Astrocyte (in vitro differentiated cells and primary cell): ENCODE results near the gene PREX1. TPM values are rescaled to one million over a fixed set of nuclear protein-coding genes. Genes with fewer than 3 reads are reported as not detected.

Source experiments
- DNase-seq: peaks from one replicate; pipeline ENCODE4 v3.0.0-alpha.2; 2010; ENCODE audit warnings: low read depth
- FAIRE-seq: peaks from 2 replicates; lab custom pipeline; 2011; peaks lifted over from hg19 to GRCh38; lab: Jason Lieb, UNC
- H2AFZ ChIP-seq: 2 replicates; pipeline ENCODE4 v1.6.0; 2012; ENCODE audit warnings: low read depth, low read length, inconsistent platforms
- H3K27ac ChIP-seq: 2 replicates; pipeline ENCODE4 v1.5.1; 2011; ENCODE audit warnings: low read depth, low read length, inconsistent platforms
- H3K27me3 ChIP-seq: 2 replicates; pipeline ENCODE4 v1.6.0; 2011; ENCODE audit warnings: low read length, inconsistent platforms; ENCODE audit not compliant: insufficient read depth
- H3K36me3 ChIP-seq: 2 replicates; pipeline ENCODE4 v1.5.1; 2011; ENCODE audit warnings: low read length, inconsistent platforms; ENCODE audit not compliant: insufficient read depth
- H3K4me1 ChIP-seq: 2 replicates; pipeline ENCODE4 v1.5.1; 2011; ENCODE audit warnings: low read length, inconsistent platforms; ENCODE audit not compliant: insufficient read depth
- H3K4me2 ChIP-seq: 2 replicates; pipeline ENCODE4 v1.6.0; 2012; ENCODE audit warnings: low read length, inconsistent platforms
- H3K4me3 ChIP-seq: 2 replicates; pipeline ENCODE4 v1.5.1; 2011; ENCODE audit warnings: low read depth, mild to moderate bottlenecking, low read length, inconsistent platforms; ENCODE audit not compliant: insufficient read depth
- H3K79me2 ChIP-seq: 2 replicates; pipeline ENCODE4 v1.6.0; 2012; ENCODE audit warnings: mild to moderate bottlenecking, low read length, inconsistent platforms; ENCODE audit not compliant: insufficient read depth
- H3K9ac ChIP-seq: 2 replicates; pipeline ENCODE4 v1.6.0; 2012; ENCODE audit warnings: mild to moderate bottlenecking, low read length, inconsistent platforms
- H3K9me3 ChIP-seq: 2 replicates; pipeline ENCODE4 v1.5.1; 2012; ENCODE audit warnings: low read depth, mild to moderate bottlenecking, low read length, inconsistent platforms; ENCODE audit not compliant: insufficient read depth
- H4K20me1 ChIP-seq: 2 replicates; pipeline ENCODE4 v1.6.0; 2012; ENCODE audit warnings: low read length, inconsistent platforms; ENCODE audit not compliant: insufficient read depth
- H3K27ac Mint-ChIP-seq: one replicate; pipeline ENCODE4 v1.8.0; 2021; ENCODE audit warnings: mild to moderate bottlenecking, mixed read lengths; ENCODE audit not compliant: unreplicated experiment
- H3K27me3 Mint-ChIP-seq: one replicate; pipeline ENCODE4 v1.8.0; 2021; ENCODE audit warnings: low read depth, mixed read lengths; ENCODE audit not compliant: unreplicated experiment
- H3K36me3 Mint-ChIP-seq: one replicate; pipeline ENCODE4 v1.8.0; 2021; ENCODE audit warnings: low read depth, mixed read lengths; ENCODE audit not compliant: unreplicated experiment
- H3K4me1 Mint-ChIP-seq: one replicate; pipeline ENCODE4 v1.8.0; 2021; ENCODE audit warnings: low read depth, mixed read lengths; ENCODE audit not compliant: unreplicated experiment
- H3K4me3 Mint-ChIP-seq: one replicate; pipeline ENCODE4 v1.8.0; 2021; ENCODE audit warnings: mild to moderate bottlenecking, moderate library complexity, mixed read lengths; ENCODE audit not compliant: unreplicated experiment
- H3K9me3 Mint-ChIP-seq: one replicate; pipeline ENCODE4 v1.8.0; 2021; ENCODE audit warnings: mild to moderate bottlenecking, mixed read lengths; ENCODE audit not compliant: unreplicated experiment
- EZH2 ChIP-seq: IDR thresholded peaks from 2 replicates; pipeline ENCODE4 v1.6.1; 2012; ENCODE audit warnings: mild to moderate bottlenecking, low read length, inconsistent platforms; ENCODE audit not compliant: insufficient read depth
- total RNA-seq: library from RNA; stranded (reverse); gene quantifications from 2 replicates; pipeline ENCODE4 v1.2.1, GENCODE V29; 2021
- TF ChIP-seq, protein P1 (sequence below): IDR thresholded peaks from 2 replicates; pipeline ENCODE4 v1.5.1; 2011; ENCODE audit warnings: low read depth, mild to moderate bottlenecking, inconsistent platforms, low read length, moderate library complexity; ENCODE audit not compliant: insufficient read depth

PREX1 gene
- total RNA-seq, 1 donor from 2014 or later = 3.5 TPM

- DNase-seq = no peak
- no peak for FAIRE-seq
- no peak overlapping the region for H2AFZ ChIP-seq
- no peak for TF ChIP-seq EZH2
- TF ChIP-seq, protein P1, sequence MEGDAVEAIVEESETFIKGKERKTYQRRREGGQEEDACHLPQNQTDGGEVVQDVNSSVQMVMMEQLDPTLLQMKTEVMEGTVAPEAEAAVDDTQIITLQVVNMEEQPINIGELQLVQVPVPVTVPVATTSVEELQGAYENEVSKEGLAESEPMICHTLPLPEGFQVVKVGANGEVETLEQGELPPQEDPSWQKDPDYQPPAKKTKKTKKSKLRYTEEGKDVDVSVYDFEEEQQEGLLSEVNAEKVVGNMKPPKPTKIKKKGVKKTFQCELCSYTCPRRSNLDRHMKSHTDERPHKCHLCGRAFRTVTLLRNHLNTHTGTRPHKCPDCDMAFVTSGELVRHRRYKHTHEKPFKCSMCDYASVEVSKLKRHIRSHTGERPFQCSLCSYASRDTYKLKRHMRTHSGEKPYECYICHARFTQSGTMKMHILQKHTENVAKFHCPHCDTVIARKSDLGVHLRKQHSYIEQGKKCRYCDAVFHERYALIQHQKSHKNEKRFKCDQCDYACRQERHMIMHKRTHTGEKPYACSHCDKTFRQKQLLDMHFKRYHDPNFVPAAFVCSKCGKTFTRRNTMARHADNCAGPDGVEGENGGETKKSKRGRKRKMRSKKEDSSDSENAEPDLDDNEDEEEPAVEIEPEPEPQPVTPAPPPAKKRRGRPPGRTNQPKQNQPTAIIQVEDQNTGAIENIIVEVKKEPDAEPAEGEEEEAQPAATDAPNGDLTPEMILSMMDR = no peak
- H3K79me2 ChIP-seq = no peaks in the 10 kb centered on the region
- H3K9ac ChIP-seq = no peak overlapping the region
- H3K4me3 ChIP-seq = no peak overlapping the region
- no peak overlapping the region for H3K27ac ChIP-seq
- Mint-ChIP-seq H3K4me3 (no peak overlapping the region), H3K36me3 (peaks cover 2% of the 10 kb centered on the region), H3K27ac (no peak overlapping the region), H3K4me1 (no peaks in the 10 kb centered on the region), H3K27me3 (peaks cover 4% of the 10 kb centered on the region), H3K9me3 (no peaks in the 10 kb centered on the region)
- H4K20me1 ChIP-seq = peaks cover 17% of the 10 kb centered on the region
- no peak overlapping the region for H3K4me2 ChIP-seq
- no peaks in the 10 kb centered on the region for H3K9me3 ChIP-seq
- peaks cover 8% of the 10 kb centered on the region for H3K4me1 ChIP-seq
- H3K36me3 ChIP-seq = no peaks in the 10 kb centered on the region
- H3K27me3 ChIP-seq = no peaks in the 10 kb centered on the region
These were observed 8.7 kb downstream of the PREX1 start for GRCh38 chr20:48819089-48819488.

- Histone ChIP-seq H3K9ac (no peak overlapping the region), H3K36me3 (no peaks in the 10 kb centered on the region), H3K4me3 (no peak overlapping the region), H4K20me1 (peaks cover 17% of the 10 kb centered on the region), H3K4me2 (no peak overlapping the region), H3K79me2 (no peaks in the 10 kb centered on the region), H2AFZ (no peak overlapping the region), H3K27ac (no peak overlapping the region), H3K9me3 (no peaks in the 10 kb centered on the region), H3K27me3 (no peaks in the 10 kb centered on the region), H3K4me1 (peaks cover 4% of the 10 kb centered on the region)
- no peaks in the 10 kb centered on the region for H3K4me1 Mint-ChIP-seq
- H3K27ac Mint-ChIP-seq = no peak overlapping the region
- peaks cover 4% of the 10 kb centered on the region for H3K27me3 Mint-ChIP-seq
- peaks cover 2% of the 10 kb centered on the region for H3K36me3 Mint-ChIP-seq
- no peak for FAIRE-seq
- DNase-seq = no peak
- H3K4me3 Mint-ChIP-seq = no peak overlapping the region
- H3K9me3 Mint-ChIP-seq = no peaks in the 10 kb centered on the region
- TF ChIP-seq, protein P1 = no peak
- TF ChIP-seq EZH2 = no peak
These were observed 9.3 kb downstream of the PREX1 start for GRCh38 chr20:48818481-48818987.

DNA sequence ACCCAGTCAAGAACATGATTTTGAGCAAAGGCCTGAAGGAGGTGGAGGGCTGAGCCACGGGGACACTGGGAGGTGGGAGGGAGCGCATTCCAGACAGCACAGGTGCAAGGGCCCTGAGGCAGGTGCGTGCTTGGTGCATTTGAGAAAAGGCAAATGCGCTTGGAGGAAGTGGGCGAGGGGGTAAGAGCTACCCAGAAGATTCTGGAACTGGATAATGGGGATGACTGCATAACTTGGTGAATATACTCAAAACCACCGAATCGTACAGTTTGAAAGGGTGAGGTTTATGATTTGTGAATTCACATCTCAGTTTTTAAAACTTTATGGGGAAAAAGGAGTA is 9.8 kb downstream of the PREX1 start:
- no peak for TF ChIP-seq EZH2
- TF ChIP-seq, protein P1 = no peak
- H3K36me3 ChIP-seq = no peaks in the 10 kb centered on the region
- peaks cover 13% of the 10 kb centered on the region for H4K20me1 ChIP-seq
- no peaks in the 10 kb centered on the region for H3K79me2 ChIP-seq
- no peak for DNase-seq
- no peak overlapping the region for H3K4me3 ChIP-seq
- Mint-ChIP-seq H3K4me1 (no peaks in the 10 kb centered on the region), H3K4me3 (no peak overlapping the region), H3K36me3 (peaks cover 2% of the 10 kb centered on the region), H3K9me3 (no peaks in the 10 kb centered on the region), H3K27me3 (peaks cover 4% of the 10 kb centered on the region), H3K27ac (no peak overlapping the region)
- no peak overlapping the region for H3K9ac ChIP-seq
- no peak overlapping the region for H2AFZ ChIP-seq
- H3K4me1 ChIP-seq = no peaks in the 10 kb centered on the region
- no peak overlapping the region for H3K4me2 ChIP-seq
- no peak overlapping the region for H3K27ac ChIP-seq
- FAIRE-seq = no peak
- H3K9me3 ChIP-seq = no peaks in the 10 kb centered on the region
- no peaks in the 10 kb centered on the region for H3K27me3 ChIP-seq
